Erythroblast (primary cell): ENCODE data around the gene TNPO1.

ENCODE experiments used
- DNase-seq, 2 experiments: peaks; one replicate each; lab custom pipeline; 2025; lab: John Stamatoyannopoulos, UW
- GATA1 ChIP-seq: IDR thresholded peaks from 2 replicates; pipeline ENCODE4 v1.6.1; 2011; ENCODE audit warnings: low read depth, mild to moderate bottlenecking, control low read depth, low read length, moderate library complexity
- POLR2A ChIP-seq: IDR thresholded peaks from 2 replicates; pipeline ENCODE4 v1.6.1; 2011; ENCODE audit warnings: mild to moderate bottlenecking, low read length

The TNPO1 gene

DNA sequence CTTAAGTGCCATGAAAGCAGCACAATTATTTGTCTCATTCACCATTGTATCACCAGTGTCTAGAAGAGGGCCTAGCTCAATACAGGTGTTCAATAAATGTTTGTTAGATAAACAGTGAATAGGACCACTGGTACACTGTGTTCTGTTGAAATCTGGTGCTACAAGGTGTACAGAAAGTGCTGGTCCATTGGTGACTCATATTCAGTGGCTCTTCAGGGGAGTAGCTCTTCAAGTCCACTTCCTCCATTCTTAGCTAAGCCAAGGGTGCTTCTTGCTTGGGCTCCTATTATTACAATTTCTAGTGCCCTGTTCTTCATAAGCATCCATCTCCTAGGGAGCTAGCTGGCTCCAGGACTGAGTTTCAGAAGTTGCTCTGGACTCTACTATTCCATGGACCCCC lies 133.0 kb downstream of the TNPO1 start:
- no peak for DNase-seq
- TF ChIP-seq GATA1 (no peak), POLR2A (no peak)

GRCh38 chr5:72951671-72952468 lies 135.4 kb downstream of the TNPO1 start:
- TF ChIP-seq POLR2A (no peak), GATA1 (no peak)
- DNase-seq: peak; percentile 15 to 59

GRCh38 chr5:72954389-72954788 lies 137.9 kb downstream of the TNPO1 start:
- DNase-seq: peak; percentile 60 to 69
- no peak for TF ChIP-seq GATA1
- TF ChIP-seq POLR2A: no peak

DNA sequence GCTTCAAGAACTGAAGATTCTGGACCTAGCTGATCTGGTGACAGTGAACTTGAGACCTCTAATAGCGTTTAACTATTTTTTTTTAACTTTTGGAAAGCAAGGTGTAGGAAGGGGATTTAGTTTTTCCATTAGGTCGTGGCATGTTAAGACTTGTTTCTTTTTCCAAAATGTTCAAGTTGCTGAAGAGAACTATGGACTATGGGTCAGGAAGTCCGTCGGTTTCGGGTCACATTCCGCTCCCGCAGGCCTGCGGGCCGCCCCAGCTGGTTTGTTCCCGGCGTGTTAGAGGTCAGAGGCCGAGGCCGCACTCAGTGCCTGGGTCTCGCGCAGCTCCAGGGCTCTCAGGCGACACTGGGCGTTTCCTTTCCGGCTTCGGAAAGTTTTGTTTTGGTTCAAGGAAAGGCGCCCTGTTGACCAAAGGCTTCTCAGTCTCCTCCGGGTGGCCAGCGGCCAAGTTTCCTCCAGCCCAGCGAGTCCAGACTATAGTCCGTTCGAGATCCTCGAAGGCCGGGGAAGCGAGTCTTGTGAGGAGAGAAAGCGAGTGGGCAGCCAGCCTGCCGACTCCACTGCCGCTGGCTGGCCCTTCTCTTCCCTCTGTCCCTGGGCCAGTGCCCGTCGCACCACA lies 138.8 kb downstream of the TNPO1 start:
- DNase-seq: peak; percentile 83 to 88
- no peak for TF ChIP-seq POLR2A
- no peak for TF ChIP-seq GATA1

- TF ChIP-seq POLR2A: peak; percentile 93
- no peak for TF ChIP-seq GATA1
- peak; percentile 97 to 99 for DNase-seq
Measured at GRCh38 chr5:72955768-72956323, 139.4 kb downstream of the TNPO1 start, which contains the start of gene FCHO2. Gene FCHO2, plus strand, starts transcription at chr5:72956041. Its CDS starts 56 bp downstream, at chr5:72956097.

DNA sequence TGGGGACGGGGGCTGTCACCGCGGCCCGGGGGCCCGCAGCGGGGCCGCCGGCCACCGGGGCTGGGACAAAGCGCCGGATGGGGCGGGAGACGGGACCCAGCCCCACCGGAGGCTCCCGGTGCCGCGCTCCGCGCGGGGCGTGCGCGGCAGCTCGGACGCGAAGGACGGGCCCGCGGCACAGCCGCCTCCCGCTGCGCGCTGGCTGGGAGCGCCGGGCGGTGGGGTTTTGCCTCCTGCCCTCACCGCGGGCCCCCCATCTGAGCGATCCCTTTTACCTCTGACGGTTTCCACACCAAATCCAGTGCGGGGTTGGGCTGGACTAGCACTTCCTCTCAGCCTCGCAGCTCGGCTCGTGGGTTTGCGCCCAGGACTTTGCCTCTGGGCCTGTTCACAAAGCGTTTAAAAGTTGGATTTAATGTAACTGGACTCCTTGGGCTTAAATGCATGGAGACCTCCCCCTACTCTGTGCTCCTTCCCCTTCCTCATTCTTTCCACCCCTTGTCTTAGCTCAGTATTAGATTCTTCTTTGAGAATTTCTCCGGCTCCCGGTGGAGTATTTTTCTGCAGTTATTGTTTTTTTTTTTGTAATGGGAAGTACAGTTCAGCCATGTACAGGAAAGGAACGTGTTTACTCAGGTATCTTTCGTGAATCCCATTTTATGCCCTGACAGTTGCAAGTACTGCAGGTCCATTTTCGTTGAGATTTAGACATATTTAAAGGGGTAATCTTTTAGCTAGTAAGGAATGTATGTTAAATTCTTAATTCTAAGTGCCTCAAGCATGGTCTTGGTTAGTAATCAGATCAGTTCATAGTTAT lies 140.1 kb downstream of the TNPO1 start:
- no peak for TF ChIP-seq GATA1
- TF ChIP-seq POLR2A: no peak
- peak; percentile 75 to 83 for DNase-seq

- DNase-seq: peak; percentile 33 to 51
- no peak for TF ChIP-seq GATA1
- TF ChIP-seq POLR2A: no peak
Measured at GRCh38 chr5:72957337-72957736, 140.9 kb downstream of the TNPO1 start.

GRCh38 chr5:72959257-72959656 lies 142.8 kb downstream of the TNPO1 start:
- TF ChIP-seq POLR2A (no peak), GATA1 (no peak)
- DNase-seq: no peak
